ENCODE results near the gene ERGIC1.
A peak's percentile ranks its signal among the peaks of the same experiment; 100 is the strongest.

Gene ERGIC1

GRCh38 chr5:172910828-172911627 lies 77.0 kb downstream of the ERGIC1 start:
- intact Hi-C loops (cut with DNase I): no loop called here
- peak in 2 of 10 donors; percentile 42 to 89 for DNase-seq

DNA sequence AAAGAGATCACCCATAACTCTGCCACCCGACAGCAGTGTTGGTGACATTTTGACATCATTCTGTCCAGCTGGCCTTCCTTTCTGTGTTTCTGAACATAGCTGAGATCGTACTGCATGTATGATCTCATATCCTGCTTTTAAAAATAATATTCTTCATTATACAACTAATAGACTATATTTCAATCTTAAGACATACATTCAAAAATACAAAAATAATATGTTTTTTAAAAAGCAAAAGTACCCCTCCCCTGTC lies 77.5 kb downstream of the ERGIC1 start:
- intact Hi-C loops (cut with DNase I): no loop called here
- DNase-seq: no peak

- intact Hi-C loops (cut with DNase I): no loop called here
- no peak for DNase-seq
Measured at GRCh38 chr5:172911976-172912375, 77.9 kb downstream of the ERGIC1 start.

DNA sequence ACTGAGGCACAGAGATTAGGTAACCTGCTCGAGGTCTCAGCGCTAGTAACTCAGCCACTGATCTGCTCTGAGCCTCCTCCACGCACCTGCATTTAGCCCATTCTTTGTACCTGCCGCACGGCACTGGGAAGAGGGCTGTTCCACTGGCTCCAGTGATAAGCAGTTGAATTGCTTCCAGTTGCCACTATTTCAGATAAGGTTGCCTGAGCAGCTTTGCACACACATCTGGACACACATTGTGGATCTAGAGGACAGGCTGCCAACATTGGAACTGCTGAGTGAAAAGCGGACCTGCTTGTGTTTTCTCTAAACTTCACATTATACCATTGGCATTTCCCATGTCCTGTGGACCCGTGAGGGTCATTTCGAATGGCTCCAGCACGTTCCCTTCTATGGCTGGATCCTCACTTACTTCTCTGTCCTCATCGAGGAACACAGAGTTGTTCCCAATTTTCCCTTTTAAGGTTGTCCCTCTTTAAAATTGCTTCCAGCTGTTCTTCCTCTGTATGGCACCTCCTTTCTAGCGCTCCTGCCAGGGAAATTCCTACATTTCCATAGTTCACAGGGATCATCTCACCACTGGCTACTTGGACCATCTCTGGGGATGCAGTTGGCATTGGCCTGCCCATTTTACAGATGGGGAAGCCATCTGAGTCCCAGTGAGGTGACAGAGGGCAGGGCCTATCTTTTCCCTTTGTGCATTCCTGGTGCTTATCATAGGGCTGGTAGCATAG lies 79.2 kb downstream of the ERGIC1 start:
- intact Hi-C loops (cut with DNase I): no loop called here
- DNase-seq: no peak

GRCh38 chr5:172915514-172915913 lies 81.5 kb downstream of the ERGIC1 start:
- intact Hi-C loops (cut with DNase I): no loop called here
- no peak for DNase-seq

DNA sequence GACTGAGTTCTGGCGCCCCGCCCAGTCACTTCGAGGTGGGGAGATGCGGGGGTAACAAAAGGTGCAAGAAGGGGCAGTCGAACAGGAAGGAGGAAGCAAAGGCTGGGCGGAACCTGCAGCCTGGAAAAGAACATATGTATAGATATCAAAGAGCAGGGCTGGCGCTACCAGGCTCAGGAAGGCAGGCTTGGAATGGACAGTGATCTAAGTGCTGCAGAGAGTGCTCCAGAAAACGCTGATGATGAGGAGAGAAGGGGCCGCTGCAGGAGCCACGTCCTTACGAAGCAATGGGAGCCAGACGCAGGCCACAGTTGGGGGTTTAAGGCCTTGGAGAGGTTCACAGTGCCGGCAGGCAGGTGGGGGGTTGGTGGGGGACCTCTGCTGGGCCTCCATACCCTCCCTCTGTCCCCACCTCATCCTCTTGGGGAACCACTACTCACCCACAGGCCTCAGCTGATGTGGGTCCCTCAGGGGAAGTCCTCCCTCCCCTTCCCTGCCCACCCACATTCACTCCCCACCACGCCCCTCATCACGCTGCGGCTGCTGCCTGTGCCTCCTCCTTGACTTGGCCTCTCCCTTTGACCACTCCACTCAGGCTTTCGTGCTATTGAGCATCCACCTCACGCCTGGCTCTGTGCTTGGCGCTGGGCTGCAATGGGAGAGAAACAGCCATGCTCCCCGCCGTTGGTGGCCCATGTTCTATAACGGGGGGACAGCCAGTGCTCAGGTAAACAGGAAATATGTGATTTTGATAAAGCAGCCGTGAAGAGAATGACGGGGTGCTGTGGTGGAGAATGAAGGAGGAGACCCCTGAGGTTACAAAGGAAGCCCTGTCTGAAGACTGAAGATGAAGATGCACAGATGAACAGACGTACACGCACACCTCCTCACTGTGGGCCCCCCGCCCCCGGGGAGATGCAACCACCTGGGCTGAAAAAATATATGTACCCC lies 84.6 kb downstream of the ERGIC1 start:
- intact Hi-C loops (cut with DNase I): no loop called here

GRCh38 chr5:172919525-172920446 lies 85.7 kb downstream of the ERGIC1 start:
- intact Hi-C loops (cut with DNase I): no loop called here
- no peak for DNase-seq

More for the DNA sequence above, 84.6 kb downstream of the ERGIC1 start:
- no peak for DNase-seq

DNA sequence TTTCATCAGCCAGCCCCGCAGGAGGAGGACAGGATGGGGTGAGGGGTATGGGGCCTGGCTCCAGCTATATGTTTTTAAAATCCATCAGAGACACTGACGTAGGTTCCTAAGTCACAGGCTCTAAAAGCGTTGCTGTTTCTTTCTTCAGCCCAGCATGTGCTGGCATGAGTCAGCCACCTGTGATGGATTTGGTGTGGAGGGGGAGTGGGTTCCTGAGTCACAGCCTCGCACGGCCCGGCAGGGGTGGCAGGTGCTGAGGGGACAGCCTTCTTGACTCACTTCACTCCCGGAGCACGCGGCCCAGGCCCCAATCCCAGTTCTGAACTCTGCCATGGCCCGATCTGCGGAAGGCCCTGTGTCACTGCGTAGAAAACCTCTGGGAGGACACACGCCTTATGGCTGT lies 86.4 kb downstream of the ERGIC1 start:
- intact Hi-C loops (cut with DNase I): no loop called here
- DNase-seq: peak in 6 of 10 donors; percentile 26 to 93 (median 80)

DNA sequence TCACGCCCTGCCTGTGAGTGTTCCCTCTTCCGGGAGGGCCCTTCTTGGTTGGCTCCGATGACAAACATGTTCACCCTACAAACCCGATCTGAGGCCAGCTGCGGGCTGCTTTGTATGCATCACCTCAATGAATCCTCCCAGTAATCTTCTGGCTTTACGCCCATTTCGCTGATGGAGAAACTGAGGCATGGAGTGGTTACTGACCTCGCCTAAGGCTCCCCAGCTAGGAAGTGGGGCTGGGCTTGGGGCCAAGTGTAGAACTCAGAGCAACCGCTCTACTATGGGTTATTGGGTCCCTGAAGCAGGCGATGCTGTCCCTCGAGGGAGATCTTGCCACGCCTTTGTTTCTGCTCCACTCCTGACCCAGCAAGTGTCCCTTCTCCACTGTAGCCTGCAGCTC lies 86.9 kb downstream of the ERGIC1 start:
- peak in 1 of 10 donors; percentile 55 for DNase-seq
- intact Hi-C loops (cut with DNase I): no loop called here

DNA sequence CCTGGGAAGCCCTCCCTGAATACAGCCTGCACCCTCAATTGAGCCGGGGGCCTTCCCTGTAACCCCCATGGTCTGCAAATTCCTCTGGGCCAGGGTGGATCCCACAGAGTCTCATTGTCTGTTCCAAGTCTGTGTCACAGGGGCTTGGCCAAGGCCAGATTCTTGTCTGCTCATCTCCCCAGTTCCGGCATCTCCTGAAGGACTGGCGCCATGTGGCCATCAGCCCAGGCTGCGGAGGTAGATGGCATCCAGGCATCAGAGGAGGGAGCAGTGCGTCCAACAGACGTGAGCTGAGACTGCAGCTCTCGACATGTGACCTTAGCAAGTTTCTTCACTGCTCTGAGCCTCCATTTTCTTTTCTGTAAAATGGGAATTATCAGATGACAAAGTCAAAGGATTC lies 87.9 kb downstream of the ERGIC1 start:
- no peak for DNase-seq
- intact Hi-C loops (cut with DNase I): no loop called here

DNA sequence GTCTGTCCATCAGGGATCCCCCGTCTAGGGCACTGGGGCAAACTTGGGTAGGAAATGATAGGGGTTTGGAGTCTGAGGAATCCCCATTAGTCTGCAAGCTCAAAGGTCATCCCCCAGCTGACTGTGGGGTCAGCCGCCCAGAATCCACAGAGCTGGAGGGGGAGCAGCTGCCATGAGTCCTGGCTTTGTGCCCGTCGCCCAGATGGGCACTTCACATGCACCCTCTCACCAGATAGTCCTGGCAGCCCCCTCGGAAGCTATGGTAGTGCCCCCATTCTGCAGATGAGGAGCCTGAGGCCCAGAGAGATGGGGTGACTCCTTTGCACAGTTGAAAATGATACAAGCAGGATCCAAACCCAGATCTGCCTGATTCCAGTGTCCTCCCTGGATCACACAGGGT lies 89.5 kb downstream of the ERGIC1 start:
- DNase-seq: no peak
- intact Hi-C loops (cut with DNase I): no loop called here

GRCh38 chr5:172925336-172925948 lies 91.4 kb downstream of the ERGIC1 start:
- intact Hi-C loops (cut with DNase I): no loop called here
- DNase-seq: no peak

DNA sequence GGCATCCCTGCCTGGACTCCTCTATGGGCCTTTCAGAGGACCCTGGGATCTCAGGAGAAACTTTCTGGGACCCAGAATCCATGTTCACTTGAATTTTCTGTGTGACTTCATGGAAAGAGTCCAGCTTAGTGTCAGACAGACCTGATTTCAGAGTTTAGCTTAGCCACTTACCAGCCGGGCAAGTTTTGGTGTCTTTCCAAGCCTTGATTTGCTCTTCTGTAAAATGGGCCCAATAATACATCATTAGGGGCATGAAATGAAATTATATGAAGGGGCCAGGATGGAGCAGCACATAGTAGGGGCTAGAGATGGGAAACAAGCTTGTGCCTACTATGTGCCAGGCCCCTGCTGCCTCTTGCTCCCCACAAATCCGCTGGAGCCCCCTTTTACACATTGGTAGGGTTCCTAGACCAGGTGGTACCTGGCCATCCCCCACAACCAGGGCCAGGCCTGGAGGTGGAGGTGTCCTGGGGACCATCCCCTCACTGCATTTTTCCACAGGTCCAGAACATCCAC lies 92.0 kb downstream of the ERGIC1 start:
- intact Hi-C loops (cut with DNase I): no loop called here
- no peak for DNase-seq

GRCh38 chr5:172926796-172927195 lies 92.7 kb downstream of the ERGIC1 start:
- intact Hi-C loops (cut with DNase I): no loop called here
- peak in 2 of 10 donors; percentile 50 to 88 for DNase-seq

- no peak for DNase-seq
- intact Hi-C loops (cut with DNase I): no loop called here
Measured at GRCh38 chr5:172929371-172929838, 95.4 kb downstream of the ERGIC1 start.

DNA sequence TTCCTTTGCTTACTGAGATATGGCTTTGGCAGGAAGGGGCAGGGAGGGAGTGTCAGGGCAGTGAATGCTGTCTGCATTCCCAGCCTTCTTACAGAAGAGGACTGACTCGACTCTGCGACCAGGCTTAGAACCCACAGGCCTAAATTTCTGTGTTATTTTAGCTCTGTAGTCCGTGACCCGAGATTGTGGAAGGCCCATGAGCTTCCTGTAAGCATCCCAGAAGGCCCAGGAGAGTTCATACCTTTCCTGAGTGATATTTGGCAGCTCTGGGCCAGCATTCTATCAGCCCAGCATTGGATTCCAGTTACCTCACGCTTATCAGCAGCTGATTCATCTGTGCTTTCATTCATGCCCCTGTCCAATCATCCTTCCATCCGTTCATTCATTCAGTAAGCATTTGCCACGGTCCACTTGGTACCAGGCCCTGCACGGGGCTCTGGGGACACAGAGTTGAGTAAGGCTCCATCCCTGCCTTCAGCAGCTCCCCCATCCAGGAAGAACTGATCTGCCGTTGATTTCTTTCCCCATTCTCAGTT lies 97.0 kb downstream of the ERGIC1 start:
- intact Hi-C loops (cut with DNase I): loop anchor here (10.0 kb wide), 1 partner anchor 466 kb away; no protein-coding TSS in a partner anchor
- DNase-seq: no peak

GRCh38 chr5:172932313-172933017 lies 98.4 kb downstream of the ERGIC1 start:
- peak; percentile 64 to 97 (median 80) for DNase-seq
- intact Hi-C loops (cut with DNase I): loop anchor here (1.0 to 10.0 kb wide), 4 partner anchors 160 to 468 kb away; no protein-coding TSS in a partner anchor

DNA sequence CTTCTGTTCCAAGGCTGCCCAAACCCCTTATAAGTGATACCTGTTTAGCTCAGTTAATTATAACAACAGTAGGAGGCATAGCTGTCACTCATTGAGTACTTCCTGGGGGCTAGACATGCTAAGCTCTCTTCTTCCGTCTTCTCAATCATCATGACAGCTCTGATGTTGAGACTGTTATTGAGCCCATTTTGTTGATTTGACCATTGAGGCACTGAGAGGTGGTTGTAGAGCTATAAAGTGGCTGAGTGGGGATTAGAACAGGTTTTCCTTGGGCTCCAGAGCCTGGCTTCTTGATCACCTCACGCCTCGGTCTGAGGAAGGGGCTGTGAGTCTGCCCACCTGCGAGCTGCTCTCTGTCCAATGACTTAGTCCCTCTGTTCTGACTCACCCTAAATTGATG lies 99.2 kb downstream of the ERGIC1 start:
- no peak for DNase-seq
- intact Hi-C loops (cut with DNase I): loop anchor here (2.0 to 10.0 kb wide), 2 partner anchors 160 to 468 kb away; no protein-coding TSS in a partner anchor
